GM15510 (cell line): ENCODE data around the gene CYP4B1.

Experiments
- POLR2A ChIP-seq: IDR thresholded peaks from 3 replicates; pipeline ENCODE4 v1.6.1; 2011; ENCODE audit warnings: borderline replicate concordance; ENCODE audit not compliant: insufficient read length; ENCODE audit errors: extremely low read depth

Gene CYP4B1

DNA sequence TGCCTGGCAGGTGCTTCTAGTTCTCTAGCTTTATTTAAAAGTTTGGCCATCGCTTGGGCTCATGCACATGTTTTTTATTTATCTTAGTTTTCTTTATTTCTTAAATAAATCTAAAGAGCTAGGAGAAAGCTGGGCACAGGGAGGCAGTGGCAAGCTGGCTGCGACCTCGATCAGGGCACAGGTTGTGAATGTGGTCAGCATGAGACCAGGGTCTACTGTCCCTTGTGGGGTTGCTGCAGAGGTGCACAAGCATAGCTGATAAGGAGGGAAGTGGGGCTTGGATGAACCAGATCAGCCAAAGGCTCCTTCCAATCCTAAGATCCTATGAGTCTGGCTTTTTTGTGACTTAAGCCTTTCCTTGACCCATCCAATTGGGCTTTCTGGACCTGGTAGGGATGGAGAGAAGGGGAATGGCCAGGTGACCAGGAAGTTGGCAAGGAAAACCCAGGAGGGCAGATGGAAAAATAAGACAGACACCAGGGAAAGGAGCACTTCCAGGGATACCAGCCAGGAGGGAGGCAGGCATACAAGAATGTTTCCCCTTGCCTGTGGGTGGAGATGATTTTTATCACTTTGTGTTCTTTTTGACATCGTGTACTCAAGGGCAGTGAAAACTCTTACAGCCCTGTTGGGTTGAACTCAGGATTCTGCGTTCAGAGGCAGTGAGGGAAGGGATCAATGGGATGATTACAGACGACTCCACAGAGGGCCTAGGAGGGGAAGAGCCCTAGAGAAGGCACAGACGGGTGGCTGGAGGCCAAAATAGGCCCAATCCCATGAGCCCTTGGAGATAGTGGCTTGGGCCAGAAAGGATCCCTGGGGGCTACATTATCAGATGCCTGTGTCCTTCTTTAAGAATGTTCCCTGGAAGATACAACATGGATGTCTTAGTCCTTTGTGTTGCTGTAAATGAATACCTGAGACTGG, 8.5 kb downstream of the CYP4B1 start:
- no peak for TF ChIP-seq POLR2A

DNA sequence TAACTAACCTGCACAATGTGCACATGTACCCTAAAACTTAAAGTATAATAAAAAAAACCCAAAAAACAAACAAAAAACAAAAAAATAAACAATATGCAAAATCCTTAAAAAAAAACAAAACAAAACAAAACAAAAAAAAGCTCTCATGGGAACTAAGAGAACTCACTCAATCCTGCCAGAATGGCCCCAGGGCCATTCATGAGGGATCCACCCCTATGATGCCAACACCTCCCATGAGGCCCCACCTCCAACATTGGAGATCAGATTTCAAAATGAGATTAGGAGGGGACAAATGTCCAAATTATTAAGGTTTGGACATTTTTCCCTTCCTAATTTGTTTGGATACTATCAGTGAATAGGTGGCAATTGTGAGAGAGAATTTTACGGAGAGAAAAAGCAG, 10.2 kb downstream of the CYP4B1 start:
- TF ChIP-seq POLR2A, result no peak

DNA sequence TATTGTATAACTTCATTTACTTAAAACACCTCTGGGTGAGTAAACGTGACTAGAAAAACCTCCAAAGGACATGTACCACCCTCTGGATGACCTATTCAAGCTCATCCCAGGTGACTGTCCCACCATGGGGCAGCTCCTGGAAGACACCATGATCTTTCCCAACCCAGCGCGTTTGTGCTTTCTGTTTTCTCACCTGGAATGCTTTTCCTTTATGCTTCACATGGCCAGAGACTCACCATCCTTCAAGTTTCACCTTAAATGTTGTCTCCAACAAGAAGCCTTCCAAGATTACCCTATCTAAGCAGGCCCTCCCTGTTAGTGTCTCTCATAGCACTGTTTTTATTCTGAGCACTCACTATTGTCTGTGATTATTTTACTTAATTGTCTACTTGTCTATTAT, 11.1 kb downstream of the CYP4B1 start:
- no peak for TF ChIP-seq POLR2A

DNA sequence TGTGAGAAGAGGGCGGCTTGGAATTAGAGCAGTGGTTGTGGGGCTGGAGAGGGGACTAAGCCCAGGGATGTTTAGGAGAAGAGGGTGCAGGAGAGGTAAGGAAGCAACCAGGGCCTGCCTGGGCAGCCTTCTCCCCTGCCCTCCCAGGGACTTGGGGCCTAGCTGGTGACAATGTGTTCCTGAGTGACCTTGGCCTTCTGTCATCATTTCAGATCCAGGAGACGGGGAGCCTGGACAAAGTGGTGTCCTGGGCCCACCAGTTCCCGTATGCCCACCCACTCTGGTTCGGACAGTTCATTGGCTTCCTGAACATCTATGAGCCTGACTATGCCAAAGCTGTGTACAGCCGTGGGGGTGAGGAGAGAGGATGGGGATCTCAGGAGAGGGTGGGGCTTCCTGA, 11.8 kb downstream of the CYP4B1 start:
- TF ChIP-seq POLR2A, result no peak

DNA sequence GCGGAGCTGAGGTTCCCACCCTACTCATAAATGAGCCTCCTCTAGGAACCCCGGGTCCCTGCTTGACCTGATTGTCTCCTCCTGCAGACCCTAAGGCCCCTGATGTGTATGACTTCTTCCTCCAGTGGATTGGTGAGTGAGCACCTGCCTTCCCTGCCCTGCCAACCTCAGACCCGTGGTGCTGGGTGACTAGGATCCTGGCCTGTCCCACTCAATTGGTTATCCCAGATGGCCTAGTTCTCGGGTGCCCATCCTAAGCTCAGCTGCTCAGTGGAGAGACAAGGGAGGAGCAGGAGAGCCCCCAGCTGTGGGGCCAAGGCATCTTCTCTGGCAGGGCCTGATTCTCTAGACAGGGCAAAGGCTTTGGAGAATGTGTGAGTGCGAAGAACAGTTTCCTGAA, 12.2 kb downstream of the CYP4B1 start:
- no peak for TF ChIP-seq POLR2A

DNA sequence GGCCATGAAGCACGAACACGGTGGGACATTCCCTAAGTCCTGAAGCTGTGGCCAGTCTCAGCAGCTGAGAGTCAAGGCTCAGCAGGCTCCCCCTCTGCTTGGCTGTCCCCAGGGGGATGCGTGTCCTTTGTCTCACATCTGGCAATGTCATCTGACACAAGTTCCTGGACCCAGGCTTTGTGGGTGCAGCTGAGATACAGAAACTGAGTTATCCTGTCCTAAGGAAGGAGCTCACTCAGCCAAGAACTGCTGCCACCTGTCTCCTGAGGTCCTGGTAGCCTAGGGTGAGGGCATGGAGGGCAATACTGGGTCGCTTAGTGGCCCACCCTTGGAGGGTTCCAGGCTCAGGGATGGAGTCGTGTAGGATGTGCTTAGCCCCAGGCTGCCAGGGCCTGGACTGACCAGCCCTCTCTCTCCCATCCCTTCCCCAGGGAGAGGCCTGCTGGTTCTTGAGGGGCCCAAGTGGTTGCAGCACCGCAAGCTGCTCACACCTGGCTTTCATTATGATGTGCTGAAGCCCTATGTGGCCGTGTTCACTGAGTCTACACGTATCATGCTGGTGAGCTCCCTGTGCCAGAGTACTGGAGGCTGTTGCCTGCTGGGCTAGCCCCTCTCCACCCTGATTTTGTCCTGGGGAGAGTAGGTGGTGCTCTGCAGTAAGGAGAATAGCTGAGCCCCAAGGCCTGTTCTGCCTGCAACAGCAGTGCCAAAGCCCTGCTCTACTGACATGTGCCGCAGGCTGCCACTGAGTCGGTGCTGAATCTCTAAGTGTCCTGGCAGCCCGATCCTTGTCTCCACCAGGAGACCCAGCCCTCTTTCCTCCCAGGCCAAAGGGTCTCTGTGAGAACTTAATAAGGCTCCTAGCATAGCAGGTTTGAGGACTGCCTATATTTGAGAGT, 13.5 kb downstream of the CYP4B1 start:
- no peak for TF ChIP-seq POLR2A

DNA sequence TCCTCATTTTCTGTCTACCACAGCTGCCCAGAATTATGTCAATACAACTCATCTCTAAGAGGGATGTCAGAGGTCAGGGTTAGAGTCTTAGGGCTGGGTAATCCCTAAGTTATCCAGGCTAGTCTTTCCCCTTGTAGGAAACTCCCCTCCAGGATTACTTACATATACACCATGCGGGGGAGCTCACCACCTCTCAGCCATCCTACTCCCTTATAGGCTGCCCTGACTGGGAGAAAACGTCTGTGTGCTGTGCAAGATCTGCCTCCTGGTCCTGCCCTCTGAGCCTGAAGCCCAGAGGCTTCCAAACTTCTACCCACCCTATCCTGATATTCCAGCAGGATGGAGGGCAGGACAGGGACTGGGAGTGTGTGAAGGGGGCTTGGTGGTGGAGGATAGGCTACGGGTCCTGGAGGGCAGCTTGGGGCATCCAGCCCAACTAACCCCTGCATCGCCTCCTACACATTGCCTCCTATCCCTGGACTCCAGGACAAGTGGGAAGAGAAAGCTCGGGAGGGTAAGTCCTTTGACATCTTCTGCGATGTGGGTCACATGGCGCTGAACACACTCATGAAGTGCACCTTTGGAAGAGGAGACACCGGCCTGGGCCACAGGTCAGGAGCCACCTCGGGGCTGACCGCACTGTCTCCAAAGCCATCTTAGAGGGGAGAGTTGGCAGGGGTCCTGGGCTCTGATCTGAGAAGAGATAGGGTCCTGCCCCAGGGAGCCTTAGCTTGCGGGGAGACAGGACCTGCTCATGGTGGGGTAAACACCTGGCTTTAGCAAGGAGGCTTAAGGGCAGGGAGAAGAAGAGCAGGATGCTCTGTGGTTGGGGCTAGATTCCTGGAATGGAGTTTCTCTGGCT, 14.4 kb downstream of the CYP4B1 start:
- no peak for TF ChIP-seq POLR2A

DNA sequence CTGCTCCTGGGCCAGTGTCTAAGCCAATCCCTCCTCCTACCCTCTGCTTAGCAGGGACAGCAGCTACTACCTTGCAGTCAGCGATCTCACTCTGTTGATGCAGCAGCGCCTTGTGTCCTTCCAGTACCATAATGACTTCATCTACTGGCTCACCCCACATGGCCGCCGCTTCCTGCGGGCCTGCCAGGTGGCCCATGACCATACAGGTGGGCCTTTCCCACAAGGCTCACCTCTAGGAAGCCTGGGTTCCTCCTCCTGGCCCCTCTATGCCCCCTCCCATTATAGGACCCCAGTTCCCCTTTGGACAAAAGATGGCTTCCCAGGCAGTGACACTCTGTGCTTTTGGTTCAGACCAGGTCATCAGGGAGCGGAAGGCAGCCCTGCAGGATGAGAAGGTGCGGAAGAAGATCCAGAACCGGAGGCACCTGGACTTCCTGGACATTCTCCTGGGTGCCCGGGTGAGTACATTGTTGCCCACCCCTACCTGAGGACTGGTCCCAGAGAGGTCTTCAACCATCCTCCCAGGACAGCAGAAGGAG, 15.1 kb downstream of the CYP4B1 start:
- no peak for TF ChIP-seq POLR2A

DNA sequence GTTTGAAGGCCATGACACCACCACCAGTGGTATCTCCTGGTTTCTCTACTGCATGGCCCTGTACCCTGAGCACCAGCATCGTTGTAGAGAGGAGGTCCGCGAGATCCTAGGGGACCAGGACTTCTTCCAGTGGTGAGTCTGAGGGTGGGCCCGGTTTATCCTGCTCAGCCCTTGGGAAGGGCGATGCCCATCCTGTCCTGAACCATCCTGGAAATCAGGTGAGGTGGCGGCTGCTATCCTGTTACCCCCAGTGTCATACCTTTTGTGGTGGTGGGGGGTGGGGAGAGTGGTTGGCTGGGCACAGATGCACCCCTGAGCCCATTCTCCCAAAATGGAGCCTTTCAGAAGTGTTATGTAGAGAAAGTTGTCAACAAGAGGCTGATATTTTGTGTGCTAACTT, 16.3 kb downstream of the CYP4B1 start:
- no peak for TF ChIP-seq POLR2A

DNA sequence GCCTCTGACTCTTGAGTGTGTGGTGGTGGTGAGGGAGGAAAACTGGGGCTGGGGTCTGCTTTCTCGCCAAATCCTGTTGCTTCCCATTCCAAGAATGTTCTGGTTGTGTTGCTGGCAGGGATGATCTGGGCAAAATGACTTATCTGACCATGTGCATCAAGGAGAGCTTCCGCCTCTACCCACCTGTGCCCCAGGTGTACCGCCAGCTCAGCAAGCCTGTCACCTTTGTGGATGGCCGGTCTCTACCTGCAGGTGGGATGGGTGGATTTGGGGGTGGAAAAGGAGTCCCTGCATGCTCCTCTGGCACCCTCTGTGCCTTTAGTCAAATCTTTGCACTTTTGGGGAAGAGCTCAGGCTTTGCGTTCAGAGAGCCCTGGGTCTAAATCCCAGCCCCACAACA, 18.1 kb downstream of the CYP4B1 start:
- no peak for TF ChIP-seq POLR2A

DNA sequence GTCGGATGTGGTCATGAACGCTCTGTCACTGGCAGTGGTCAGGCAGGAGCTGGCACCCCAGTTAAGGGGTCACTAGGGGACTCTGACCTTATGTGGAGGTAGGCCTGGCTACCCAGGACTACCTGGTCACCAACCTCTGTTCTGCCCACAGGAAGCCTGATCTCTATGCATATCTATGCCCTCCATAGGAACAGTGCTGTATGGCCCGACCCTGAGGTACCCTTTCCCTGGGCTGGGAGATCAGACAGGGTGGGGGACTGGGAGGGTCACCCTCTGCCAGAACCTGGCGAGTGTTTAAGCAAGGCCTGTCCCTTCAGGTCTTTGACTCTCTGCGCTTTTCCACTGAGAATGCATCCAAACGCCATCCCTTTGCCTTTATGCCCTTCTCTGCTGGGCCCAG, 19.0 kb downstream of the CYP4B1 start:
- TF ChIP-seq POLR2A, result no peak

DNA sequence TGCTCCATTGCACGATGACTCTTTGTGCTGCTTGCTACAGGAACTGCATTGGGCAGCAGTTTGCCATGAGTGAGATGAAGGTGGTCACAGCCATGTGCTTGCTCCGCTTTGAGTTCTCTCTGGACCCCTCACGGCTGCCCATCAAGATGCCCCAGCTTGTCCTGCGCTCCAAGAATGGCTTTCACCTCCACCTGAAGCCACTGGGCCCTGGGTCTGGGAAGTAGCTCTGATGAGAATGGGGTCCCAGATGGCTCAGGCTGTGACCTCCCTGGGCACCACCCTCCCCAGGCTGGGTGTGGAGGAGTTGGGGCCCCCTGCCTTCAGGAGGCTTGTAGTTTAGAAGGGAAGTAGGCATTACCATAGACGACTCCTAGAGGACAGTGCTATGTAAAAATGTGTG, 19.7 kb downstream of the CYP4B1 start:
- TF ChIP-seq POLR2A, result no peak

DNA sequence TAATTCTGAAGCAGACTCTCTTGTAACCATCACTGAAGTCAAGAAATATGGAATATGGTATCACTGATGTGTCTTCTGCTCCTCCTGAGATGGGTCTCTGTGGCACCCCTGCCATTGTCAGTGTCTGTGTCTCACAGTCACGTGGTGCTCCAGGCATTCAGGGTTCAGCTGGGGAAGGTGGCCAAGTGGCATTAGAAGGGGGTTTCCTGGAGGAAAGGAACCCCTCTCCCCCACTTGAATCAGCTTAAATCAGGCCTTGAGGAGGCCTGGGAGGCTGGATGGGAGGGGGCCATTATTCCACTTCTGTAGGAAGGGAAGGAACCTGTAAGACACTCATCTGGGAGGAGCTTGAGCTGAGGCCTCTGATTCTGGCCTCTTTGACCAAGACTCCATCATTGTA, 20.5 kb downstream of the CYP4B1 start:
- TF ChIP-seq POLR2A, result no peak

DNA sequence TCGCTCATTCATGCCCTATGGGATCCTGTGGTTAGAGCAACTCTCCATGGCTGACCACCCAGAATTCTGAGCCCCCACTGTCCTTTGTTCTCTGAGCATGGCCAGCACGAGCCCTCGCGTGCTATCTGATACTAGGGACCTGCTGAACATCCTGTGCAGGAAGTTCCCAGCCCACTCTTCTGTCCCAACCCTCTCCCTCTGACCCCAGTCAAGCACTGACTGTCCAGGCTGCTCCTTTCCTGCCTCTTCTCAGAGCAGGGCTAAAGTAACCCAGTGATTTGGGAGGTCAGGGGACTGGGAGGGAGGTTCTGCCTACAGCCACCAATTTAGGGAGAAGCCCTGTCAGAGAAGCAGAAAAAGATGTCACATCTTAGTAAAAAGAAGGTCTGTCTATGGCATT, 21.2 kb downstream of the CYP4B1 start:
- TF ChIP-seq POLR2A, result no peak
